Vagina (tissue), 2 donors: ENCODE results near the gene SOWAHA.

Experiments
- POLR2A ChIP-seq, 2 donors: fragments of 450-650 bp; IDR thresholded peaks; one replicate each; pipeline ENCODE4 v1.6.1; 2017; ENCODE audit warnings: antibody characterized with exemption in 2 of 2, mild to moderate bottlenecking in 2 of 2, moderate library complexity in 2 of 2
- POLR2AphosphoS5 ChIP-seq, 2 donors: sonication (generic); formaldehyde crosslinking; IDR thresholded peaks; one replicate each; pipeline ENCODE4 v1.9.0; 2017; ENCODE audit warnings: antibody characterized with exemption in 2 of 2, mild to moderate bottlenecking in 2 of 2, low read depth in 1 of 2; ENCODE audit not compliant: insufficient read depth in 1 of 2
- TF ChIP-seq, protein P1 (sequence below), 3 experiments: fragments of 450-650 bp in 2 of 3; fragments of 200-600 bp in 1 of 3; sonication (generic) in 1 of 3; IDR thresholded peaks; one replicate each; pipeline ENCODE4 v1.5.1; 2017 to 2019; ENCODE audit warnings: antibody characterized with exemption in 3 of 3, mild to moderate bottlenecking in 2 of 3, moderate library complexity in 2 of 3

DNA sequence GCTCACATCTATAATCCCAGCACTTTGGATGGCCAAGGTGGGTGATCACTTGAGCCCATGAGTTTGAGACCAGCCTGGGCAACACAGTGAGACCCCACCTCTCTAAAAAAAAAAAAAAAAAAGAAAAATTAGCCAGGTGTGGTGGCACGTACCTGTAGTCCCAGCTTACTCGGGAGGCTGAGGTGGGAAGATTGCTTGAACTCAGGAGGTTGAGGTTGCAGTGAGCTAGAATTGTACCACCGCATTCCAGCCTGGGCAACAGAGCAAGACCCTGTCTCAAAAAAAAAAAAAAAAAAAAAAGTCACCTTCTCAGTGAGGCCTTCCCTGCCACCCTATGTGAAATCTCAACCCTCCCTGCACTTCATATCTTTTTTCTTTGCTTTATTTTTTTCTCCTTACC is 22.1 kb upstream of the SOWAHA start:
- TF ChIP-seq, protein P1, sequence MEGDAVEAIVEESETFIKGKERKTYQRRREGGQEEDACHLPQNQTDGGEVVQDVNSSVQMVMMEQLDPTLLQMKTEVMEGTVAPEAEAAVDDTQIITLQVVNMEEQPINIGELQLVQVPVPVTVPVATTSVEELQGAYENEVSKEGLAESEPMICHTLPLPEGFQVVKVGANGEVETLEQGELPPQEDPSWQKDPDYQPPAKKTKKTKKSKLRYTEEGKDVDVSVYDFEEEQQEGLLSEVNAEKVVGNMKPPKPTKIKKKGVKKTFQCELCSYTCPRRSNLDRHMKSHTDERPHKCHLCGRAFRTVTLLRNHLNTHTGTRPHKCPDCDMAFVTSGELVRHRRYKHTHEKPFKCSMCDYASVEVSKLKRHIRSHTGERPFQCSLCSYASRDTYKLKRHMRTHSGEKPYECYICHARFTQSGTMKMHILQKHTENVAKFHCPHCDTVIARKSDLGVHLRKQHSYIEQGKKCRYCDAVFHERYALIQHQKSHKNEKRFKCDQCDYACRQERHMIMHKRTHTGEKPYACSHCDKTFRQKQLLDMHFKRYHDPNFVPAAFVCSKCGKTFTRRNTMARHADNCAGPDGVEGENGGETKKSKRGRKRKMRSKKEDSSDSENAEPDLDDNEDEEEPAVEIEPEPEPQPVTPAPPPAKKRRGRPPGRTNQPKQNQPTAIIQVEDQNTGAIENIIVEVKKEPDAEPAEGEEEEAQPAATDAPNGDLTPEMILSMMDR (IDR thresholded peaks at IDR 0.05): no peak
- TF ChIP-seq POLR2A (IDR thresholded peaks at IDR 0.05) (no peak), POLR2AphosphoS5 (IDR thresholded peaks at IDR 0.05; ENCODE audit: insufficient read depth in 1 of 2, low read depth in 1 of 2) (no peak)
